GM13976 (cell line): ENCODE measurements around the gene FBXO24.

Source experiments
- DNase-seq: peaks from one replicate; pipeline ENCODE4 v3.0.0; 2012; ENCODE audit warnings: low spot score
- CTCF ChIP-seq: IDR thresholded peaks from 2 replicates; pipeline ENCODE4 v1.5.1; 2012; ENCODE audit warnings: borderline replicate concordance, mild to moderate bottlenecking; ENCODE audit not compliant: insufficient read depth; ENCODE audit errors: extremely low read depth, missing control alignments, control extremely low read depth
- in situ Hi-C: fragments of 300-500 bp; cut with MboI; formaldehyde crosslinking; loops from one replicate; pipeline ENCODE4 v1.12.0; 2022; ENCODE audit warnings: low sequenced_read_pairs, mixed read lengths, inconsistent platforms; ENCODE audit not compliant: unreplicated experiment

Gene FBXO24

GRCh38 chr7:100642534-100642907, 56.4 kb downstream of the FBXO24 start:
- TF ChIP-seq CTCF: no peak
- DNase-seq: peak; percentile 89
- in situ Hi-C loops: no loop called here

GRCh38 chr7:100649826-100650565, 63.9 kb downstream of the FBXO24 start:
- no peak for DNase-seq
- TF ChIP-seq CTCF: no peak
- in situ Hi-C loops: no loop called here
